GM21423 (cell line): ENCODE measurements around the gene MARCKS.

Experiments
- ATAC-seq: cut with Tn5 transposase; IDR thresholded peaks from one replicate; pipeline ENCODE4 v1.9.1; 2021; ENCODE audit warnings: mild to moderate bottlenecking, moderate library complexity; ENCODE audit not compliant: unreplicated experiment

Gene MARCKS

DNA sequence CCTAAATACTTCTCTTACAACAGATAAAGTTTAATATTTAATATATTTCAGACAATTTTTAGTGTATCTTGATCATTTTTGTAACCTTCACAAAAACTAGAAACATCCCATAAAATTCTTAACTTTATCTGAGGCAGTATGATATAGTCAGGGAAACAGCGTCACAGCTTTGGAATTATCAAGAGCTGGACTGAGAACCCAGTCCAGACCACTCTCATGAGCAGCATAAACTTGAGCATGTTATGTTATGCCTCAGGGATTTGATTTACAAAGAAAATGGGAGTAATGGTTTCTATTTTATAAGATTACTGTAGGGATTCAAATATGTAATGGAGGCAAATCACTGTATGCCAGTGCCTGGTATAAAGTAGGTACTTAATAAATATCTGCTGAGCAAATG lies 8.3 kb upstream of the MARCKS start:
- no peak for ATAC-seq

DNA sequence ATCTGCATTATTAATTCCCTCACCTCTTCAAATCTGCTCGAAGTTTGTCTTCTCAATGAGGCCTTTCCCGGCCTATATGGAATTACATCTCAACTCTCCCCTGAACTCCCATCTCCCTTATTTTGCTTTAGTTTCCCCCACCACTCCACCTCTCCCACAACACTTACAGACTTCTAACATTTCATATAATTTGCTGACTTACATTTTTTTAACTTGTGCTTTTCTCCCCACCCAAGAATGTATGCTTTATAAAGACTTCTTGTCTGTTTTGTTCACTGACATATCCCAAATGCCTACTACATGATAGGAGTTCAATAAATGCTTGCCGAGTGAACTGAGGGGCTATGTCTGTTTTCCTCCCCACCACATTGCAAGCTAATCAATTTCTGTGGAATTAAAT lies 3.9 kb upstream of the MARCKS start:
- ATAC-seq = no peak

- no peak for ATAC-seq
These were observed 2.3 kb upstream of the MARCKS start for GRCh38 chr6:113854531-113855499.

DNA sequence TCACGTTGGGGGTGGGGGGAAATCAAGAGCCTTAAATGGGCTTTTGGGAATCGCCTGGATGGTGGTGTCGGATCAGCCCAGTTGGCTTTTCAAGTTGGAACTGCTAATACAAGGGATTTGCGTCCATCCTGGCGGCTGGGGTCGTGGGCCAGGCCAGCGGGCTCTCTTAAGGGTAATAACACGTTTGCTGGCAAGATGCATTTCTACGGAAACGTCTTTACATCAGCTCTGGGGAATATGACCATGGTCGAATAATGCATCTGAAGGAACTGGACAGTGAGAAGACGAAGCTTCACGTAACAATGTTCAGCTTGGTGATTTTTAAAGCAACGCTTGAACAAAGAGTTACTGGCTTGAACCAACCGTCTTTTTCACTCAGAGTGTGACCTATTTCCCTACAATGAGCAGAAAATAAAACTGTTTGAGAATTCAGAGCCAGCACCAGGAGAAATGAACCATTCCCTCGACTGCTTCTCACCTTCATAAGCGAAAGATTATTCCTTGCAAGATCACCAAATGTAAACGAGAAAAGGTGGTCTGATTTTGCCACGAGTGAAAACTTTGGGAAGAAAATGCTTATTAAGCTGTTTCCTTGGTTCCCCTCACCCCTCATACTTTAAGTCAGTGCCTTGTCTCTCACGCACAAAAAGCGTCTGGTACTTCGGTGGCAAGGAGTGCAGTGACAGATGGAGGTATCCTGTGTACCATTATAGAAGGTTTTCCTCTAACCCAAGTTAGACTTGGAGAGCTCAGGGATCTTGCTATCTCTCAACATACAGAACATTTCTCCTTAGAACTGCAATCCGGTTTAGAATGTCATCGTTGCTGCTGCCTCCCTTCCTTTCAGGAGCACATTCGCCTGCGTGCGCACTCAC lies 1.4 kb upstream of the MARCKS start:
- ATAC-seq = no peak

- no peak for ATAC-seq
These were observed 845 bp upstream of the MARCKS start for GRCh38 chr6:113856375-113856624.

GRCh38 chr6:113857556-113858479 lies 673 bp downstream of the MARCKS start:
- no peak for ATAC-seq

DNA sequence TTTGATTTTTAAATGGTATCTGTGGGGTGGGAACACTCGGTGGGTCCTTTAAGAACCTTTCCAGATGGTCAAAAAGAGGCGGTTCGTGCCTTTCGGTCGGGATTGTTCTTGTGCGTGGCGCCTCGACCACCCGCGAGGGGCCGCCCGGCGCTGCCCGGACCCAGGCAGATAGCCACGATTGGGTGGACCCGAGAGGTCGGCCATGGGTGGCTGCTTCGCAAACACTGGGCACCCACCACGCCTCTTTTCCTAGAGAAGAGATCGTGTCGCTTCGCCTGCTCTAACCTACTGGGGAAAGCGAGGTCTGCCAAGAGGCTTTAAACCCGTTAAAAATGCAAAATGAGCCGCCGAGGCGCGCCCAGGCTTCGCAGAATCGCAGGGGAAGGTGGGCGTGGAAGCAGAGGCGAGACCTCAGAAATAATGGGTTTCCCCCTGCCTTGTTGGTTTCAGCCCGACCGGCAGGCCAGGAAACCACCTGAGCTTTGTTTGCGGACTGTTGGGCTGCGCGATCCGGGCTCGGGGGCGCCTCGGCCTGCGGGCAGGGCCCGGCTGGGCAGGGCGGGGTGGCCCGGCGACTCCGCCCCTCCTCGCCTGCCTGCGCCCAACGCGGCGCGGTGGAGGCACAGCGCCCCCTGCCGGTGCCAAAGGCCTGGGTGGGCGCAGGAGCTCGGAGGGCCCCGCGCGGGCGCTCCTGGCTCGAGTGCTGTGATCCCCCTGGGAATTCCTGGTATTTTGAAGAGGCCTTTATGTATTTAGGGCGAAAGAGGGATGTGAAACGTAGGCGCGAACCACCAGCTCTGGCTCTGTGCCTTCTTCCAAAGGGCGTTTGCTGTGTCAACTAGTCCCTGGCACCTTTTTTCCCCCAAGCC lies 1.6 kb downstream of the MARCKS start:
- ATAC-seq = peak; percentile 85

GRCh38 chr6:113859349-113860180 lies 2.4 kb downstream of the MARCKS start:
- ATAC-seq = no peak

GRCh38 chr6:113860181-113860955 lies 3.2 kb downstream of the MARCKS start:
- ATAC-seq = no peak

DNA sequence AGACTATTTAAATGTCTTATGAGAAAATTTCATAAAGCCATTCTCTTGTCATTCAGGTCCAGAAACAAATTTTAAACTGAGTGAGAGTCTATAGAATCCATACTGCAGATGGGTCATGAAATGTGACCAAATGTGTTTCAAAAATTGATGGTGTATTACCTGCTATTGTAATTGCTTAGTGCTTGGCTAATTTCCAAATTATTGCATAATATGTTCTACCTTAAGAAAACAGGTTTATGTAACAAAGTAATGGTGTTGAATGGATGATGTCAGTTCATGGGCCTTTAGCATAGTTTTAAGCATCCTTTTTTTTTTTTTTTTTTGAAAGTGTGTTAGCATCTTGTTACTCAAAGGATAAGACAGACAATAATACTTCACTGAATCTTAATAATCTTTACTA lies 5.0 kb downstream of the MARCKS start:
- ATAC-seq = no peak

DNA sequence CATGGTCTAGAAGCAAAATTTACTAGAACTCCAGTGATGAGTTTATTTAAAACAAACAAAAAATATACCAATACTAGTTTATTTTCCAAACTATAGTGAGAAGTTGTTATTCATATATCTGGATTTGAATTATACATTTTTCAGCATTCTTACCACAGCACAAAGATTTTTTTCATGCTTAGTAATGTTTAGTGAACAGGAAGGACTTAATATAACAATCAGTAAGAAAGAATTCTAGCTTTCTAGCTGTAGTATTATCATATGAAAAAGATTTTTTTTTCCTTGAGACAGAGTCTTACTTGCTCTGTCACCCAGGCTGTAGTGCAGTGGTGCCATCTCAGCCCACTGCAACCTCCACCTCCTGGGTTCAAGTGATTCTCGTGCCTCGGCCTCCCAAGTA lies 13.8 kb downstream of the MARCKS start:
- no peak for ATAC-seq

DNA sequence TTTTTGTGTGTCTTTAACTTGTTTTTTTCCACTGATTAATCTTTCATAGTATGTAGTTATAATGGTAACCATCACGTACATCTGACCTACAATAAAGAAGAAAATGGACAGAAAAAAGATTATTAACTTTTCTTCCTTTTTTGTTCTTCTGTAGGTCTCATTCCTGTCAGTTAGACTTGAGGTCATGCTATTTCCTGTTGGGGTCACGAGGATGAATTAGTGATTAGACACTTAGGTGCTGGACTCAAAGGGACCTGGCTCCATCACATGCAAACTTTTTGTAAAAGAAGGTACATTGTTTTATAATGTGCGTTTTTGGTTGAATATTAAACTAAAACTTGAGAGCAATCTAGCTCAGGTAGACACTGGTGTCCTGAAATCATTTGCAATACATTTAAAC lies 14.8 kb downstream of the MARCKS start:
- ATAC-seq = no peak

- peak; percentile 94 for ATAC-seq
These were observed 16.0 kb downstream of the MARCKS start for GRCh38 chr6:113873043-113873667.

GRCh38 chr6:113875470-113875869 lies 18.3 kb downstream of the MARCKS start:
- no peak for ATAC-seq

DNA sequence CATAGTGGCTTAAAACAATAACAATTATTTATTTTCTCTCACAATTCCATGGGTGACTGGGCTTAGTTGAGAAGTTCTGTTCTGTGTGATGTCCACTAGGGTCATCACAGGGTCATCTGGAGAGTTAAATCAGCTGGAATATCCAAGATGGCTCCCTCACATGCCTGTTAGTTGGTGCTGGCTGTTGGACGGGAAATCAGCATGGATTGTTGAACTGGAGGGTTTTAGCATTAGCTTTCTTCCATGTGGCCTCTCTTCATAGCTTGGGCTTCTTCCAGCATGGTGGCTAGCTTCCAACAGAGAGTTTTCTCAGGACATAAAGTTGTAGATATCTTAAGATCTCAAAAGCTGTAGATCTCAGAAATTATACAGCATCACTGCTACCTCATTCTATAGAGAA lies 19.6 kb downstream of the MARCKS start:
- ATAC-seq = no peak

- peak; percentile 98 for ATAC-seq
These were observed 22.3 kb downstream of the MARCKS start for GRCh38 chr6:113879186-113880096.

DNA sequence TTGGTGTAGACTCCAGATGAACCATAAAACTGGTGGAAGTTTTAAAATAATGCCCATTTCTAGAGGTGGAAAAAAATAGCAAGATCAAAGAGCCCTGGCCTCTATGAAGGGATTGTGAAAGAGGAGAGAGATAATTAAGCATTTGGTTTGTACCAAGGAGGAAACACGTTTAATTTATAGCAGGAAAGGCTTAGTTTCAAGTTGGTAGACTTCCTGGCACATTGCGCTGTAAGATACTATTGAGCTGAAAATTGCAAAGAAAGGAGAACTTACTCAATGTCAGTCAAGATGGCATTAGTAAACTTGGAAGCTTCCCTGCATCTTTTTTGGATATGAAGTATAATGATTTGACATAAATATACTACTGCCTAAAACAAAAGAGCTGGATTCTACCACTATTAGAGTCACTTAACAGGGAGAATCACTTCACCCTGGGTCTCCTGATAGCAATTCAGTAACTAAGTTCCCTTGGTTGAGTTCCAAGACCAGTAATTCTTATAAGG lies 24.4 kb downstream of the MARCKS start:
- ATAC-seq = no peak
